GM18526 (cell line): ENCODE results near the gene KSR1.

ENCODE experiments used
- POLR2A ChIP-seq: IDR thresholded peaks from 3 replicates; pipeline ENCODE4 v1.6.1; 2011; ENCODE audit not compliant: insufficient read length; ENCODE audit errors: extremely low read depth

Gene KSR1

GRCh38 chr17:27514595-27515413 lies 58.6 kb downstream of the KSR1 start:
- TF ChIP-seq POLR2A, result no peak

GRCh38 chr17:27518048-27518447 lies 61.8 kb downstream of the KSR1 start:
- TF ChIP-seq POLR2A, result no peak

- no peak for TF ChIP-seq POLR2A
Observed at GRCh38 chr17:27518545-27519521, 62.6 kb downstream of the KSR1 start.

- no peak for TF ChIP-seq POLR2A
Observed at GRCh38 chr17:27519550-27519949, 63.3 kb downstream of the KSR1 start.

- no peak for TF ChIP-seq POLR2A
Observed at GRCh38 chr17:27520491-27521185, 64.4 kb downstream of the KSR1 start.

- no peak for TF ChIP-seq POLR2A
Observed at GRCh38 chr17:27521281-27522027, 65.2 kb downstream of the KSR1 start.

GRCh38 chr17:27522028-27522635 lies 65.9 kb downstream of the KSR1 start:
- TF ChIP-seq POLR2A, result no peak

- no peak for TF ChIP-seq POLR2A
Observed at GRCh38 chr17:27523712-27524111, 67.5 kb downstream of the KSR1 start.

GRCh38 chr17:27524594-27524993 lies 68.3 kb downstream of the KSR1 start:
- TF ChIP-seq POLR2A, result no peak

- TF ChIP-seq POLR2A, result no peak
Observed at GRCh38 chr17:27525316-27525715, 69.1 kb downstream of the KSR1 start.

- TF ChIP-seq POLR2A, result no peak
Observed at GRCh38 chr17:27525836-27526603, 69.8 kb downstream of the KSR1 start.

- no peak for TF ChIP-seq POLR2A
Observed at GRCh38 chr17:27526604-27527002, 70.4 kb downstream of the KSR1 start.

- TF ChIP-seq POLR2A, result no peak
Observed at GRCh38 chr17:27529230-27529796, 73.1 kb downstream of the KSR1 start.
